ENCODE results near the gene WEE2. TPM values are rescaled to one million over a fixed set of nuclear protein-coding genes. Genes with fewer than 3 reads are reported as not detected.

The WEE2 gene
- total RNA-seq, 1 experiment from 2014 or later = 0.04 TPM

DNA sequence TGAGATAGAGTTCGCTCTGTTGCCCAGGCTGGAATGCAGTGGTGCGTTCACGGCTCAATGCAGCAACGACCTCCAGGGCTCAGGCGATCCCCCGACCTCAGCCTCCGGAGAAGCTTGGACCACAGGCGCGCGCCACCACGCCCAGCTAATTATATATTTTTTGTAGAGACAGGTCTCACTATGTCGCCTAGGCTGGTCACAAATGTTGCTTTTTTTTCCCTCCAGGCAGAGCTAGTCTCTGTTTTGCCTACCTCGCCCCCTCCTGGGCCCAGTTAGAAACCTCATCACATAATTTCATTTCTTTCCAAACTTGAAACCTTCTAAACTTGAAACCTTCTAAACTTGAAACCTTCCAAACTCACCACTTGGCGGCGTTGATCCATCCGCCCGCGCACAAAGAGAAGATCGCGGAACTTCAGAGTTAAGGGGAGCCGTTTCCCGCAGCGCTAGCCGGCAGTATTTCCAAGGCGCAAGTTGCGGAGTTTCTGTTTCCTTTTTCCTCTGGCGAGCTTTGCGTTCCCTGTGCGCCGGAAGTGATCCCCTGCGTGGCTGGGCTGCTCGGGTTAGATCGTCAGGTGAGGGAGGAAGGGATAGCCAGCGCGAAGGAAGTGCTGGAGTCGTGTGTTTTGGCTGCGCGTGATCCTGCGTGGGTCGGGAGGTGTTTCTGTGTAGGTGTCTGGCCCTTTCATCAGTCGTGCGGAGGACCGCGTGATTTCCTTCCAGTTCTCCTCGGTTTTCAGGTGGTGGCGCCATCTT, 29.9 kb downstream of the WEE2 start, which contains the start of gene SSBP1 (continued):
- TF ChIP-seq, protein P1, sequence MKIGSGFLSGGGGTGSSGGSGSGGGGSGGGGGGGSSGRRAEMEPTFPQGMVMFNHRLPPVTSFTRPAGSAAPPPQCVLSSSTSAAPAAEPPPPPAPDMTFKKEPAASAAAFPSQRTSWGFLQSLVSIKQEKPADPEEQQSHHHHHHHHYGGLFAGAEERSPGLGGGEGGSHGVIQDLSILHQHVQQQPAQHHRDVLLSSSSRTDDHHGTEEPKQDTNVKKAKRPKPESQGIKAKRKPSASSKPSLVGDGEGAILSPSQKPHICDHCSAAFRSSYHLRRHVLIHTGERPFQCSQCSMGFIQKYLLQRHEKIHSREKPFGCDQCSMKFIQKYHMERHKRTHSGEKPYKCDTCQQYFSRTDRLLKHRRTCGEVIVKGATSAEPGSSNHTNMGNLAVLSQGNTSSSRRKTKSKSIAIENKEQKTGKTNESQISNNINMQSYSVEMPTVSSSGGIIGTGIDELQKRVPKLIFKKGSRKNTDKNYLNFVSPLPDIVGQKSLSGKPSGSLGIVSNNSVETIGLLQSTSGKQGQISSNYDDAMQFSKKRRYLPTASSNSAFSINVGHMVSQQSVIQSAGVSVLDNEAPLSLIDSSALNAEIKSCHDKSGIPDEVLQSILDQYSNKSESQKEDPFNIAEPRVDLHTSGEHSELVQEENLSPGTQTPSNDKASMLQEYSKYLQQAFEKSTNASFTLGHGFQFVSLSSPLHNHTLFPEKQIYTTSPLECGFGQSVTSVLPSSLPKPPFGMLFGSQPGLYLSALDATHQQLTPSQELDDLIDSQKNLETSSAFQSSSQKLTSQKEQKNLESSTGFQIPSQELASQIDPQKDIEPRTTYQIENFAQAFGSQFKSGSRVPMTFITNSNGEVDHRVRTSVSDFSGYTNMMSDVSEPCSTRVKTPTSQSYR (CRISPR knock-in tag; IDR thresholded peaks at IDR 0.05) = 0 out of 2 replicates have a peak, but pooled peaks have one; percentile 36
- TF ChIP-seq ZNF396 (CRISPR knock-in tag; IDR thresholded peaks at IDR 0.05; ENCODE audit: borderline replicate concordance) (no peak), ATF1 (CRISPR knock-in tag; IDR thresholded peaks at IDR 0.05) (no peak), NFE2L1 (CRISPR knock-in tag; IDR thresholded peaks at IDR 0.05) (0 out of 2 replicates have a peak, but pooled peaks have one; percentile 37), NR2C2 (CRISPR knock-in tag; IDR thresholded peaks at IDR 0.05) (peak; percentile 74; the same call in 1 of the 2 replicates), ETV6 (CRISPR knock-in tag; IDR thresholded peaks at IDR 0.05) (peak; percentile 97), FOXJ3 (CRISPR knock-in tag; IDR thresholded peaks at IDR 0.05; ENCODE audit: borderline replicate concordance) (no peak), CREM (CRISPR knock-in tag; IDR thresholded peaks at IDR 0.05) (peak; percentile 93), ZBTB21 (CRISPR knock-in tag; IDR thresholded peaks at IDR 0.05; ENCODE audit: borderline replicate concordance) (no peak; the same call in 1 of the 2 replicates), MYBL2 (CRISPR knock-in tag; IDR thresholded peaks at IDR 0.05) (0 out of 2 replicates have a peak, but pooled peaks have one; percentile 39), JUN (CRISPR knock-in tag; IDR thresholded peaks at IDR 0.05) (0 out of 2 replicates have a peak, but pooled peaks have one; percentile 39), RORB (CRISPR knock-in tag; IDR thresholded peaks at IDR 0.05) (no peak), ZNF121 (CRISPR knock-in tag; IDR thresholded peaks at IDR 0.05) (no peak), GABPB1 (CRISPR knock-in tag; IDR thresholded peaks at IDR 0.05) (peak; percentile 92), SMAD3 (CRISPR knock-in tag; IDR thresholded peaks at IDR 0.05; ENCODE audit: borderline replicate concordance) (peak; percentile 16; the same call in 1 of the 2 replicates), ZNF423 (CRISPR knock-in tag; IDR thresholded peaks at IDR 0.05) (no peak), TEAD1 (CRISPR knock-in tag; IDR thresholded peaks at IDR 0.05) (peak; percentile 57; the same call in 1 of the 2 replicates), SP1 (CRISPR knock-in tag; conservative IDR thresholded peaks at IDR 0.05) (peak; percentile 92), FOXK1 (CRISPR knock-in tag; IDR thresholded peaks at IDR 0.05) (peak; percentile 99), CBFB (CRISPR knock-in tag; IDR thresholded peaks at IDR 0.05; ENCODE audit: low read depth) (0 out of 2 replicates have a peak, but pooled peaks have one; percentile 36), SOX15 (CRISPR knock-in tag; IDR thresholded peaks at IDR 0.05) (no peak), EMX1 (CRISPR knock-in tag; IDR thresholded peaks at IDR 0.05) (no peak)
- TF ChIP-seq, protein P2, sequence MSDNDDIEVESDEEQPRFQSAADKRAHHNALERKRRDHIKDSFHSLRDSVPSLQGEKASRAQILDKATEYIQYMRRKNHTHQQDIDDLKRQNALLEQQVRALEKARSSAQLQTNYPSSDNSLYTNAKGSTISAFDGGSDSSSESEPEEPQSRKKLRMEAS (CRISPR knock-in tag; IDR thresholded peaks at IDR 0.05) = peak; percentile 76; the same call in 1 of the 2 replicates

DNA sequence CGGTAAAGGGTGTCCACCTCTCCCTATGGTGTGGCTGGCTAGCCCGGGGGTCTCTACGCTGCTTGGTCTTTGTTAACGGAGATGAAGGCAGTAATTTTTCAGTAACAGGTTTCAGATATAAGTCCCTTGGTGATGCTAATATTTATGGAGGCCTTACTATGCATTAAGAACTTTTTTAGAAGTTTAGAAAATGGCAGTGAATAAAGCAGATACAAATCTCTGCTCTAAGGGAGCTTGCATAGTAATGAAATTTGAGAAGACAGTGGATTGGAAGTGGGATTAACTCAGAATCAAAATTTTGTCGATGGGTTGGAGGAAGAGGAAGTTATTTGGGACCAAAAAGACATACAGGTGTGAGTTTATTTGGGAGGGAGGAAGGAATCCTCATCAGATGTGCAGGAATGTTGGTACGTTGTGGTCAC, 30.4 kb downstream of the WEE2 start:
- POLR2A ChIA-PET = interaction anchor here (1.0 to 1.2 kb wide), 3 partner anchors 13 to 137 kb away, joined by 3 to 6 read pairs (median 3); partner anchors contain the start of gene DENND11
- H3K4me1 Mint-ChIP-seq = peaks cover 21% of the 10 kb centered on the region
- no peaks in the 10 kb centered on the region for H3K27me3 Mint-ChIP-seq (ENCODE audit: low read depth)
- DNase-seq (ENCODE audit: low spot score) = no peak
- peak overlapping the region; percentile 95 for H3K4me3 Mint-ChIP-seq
- peak; percentile 64 for ATAC-seq
- H3K36me3 Mint-ChIP-seq = peaks cover 41% of the 10 kb centered on the region
- CTCF ChIA-PET = interaction anchor here (0.8 to 2.8 kb wide), 17 partner anchors 9 to 447 kb away, joined by 3 to 26 read pairs (median 5); partner anchors contain the start of genes AGK, DENND11 and TAS2R3
- H3K27ac Mint-ChIP-seq = peak overlapping the region; percentile 98
- H3K9me3 Mint-ChIP-seq = no peaks in the 10 kb centered on the region
- no peak for TF ChIP-seq PRRX2 (CRISPR knock-in tag; IDR thresholded peaks at IDR 0.05)
- TF ChIP-seq ELF4 (CRISPR knock-in tag; IDR thresholded peaks at IDR 0.05; ENCODE audit: low read depth) = no peak
- no peak for TF ChIP-seq ZNF121 (CRISPR knock-in tag; IDR thresholded peaks at IDR 0.05)
- no peak for TF ChIP-seq JAZF1 (CRISPR knock-in tag; IDR thresholded peaks at IDR 0.05)
- no peak for TF ChIP-seq NFYB (CRISPR knock-in tag; conservative IDR thresholded peaks at IDR 0.05; ENCODE audit: low read depth)
- no peak for TF ChIP-seq HMGA2 (CRISPR knock-in tag; IDR thresholded peaks at IDR 0.05)
- TF ChIP-seq NR3C1 (CRISPR knock-in tag; conservative IDR thresholded peaks at IDR 0.05; ENCODE audit: low read depth) = no peak
- TF ChIP-seq ZNF317 (CRISPR knock-in tag; IDR thresholded peaks at IDR 0.05; ENCODE audit: borderline replicate concordance, low read depth) = no peak
- TF ChIP-seq GTF2I (CRISPR knock-in tag; conservative IDR thresholded peaks at IDR 0.05) = no peak
- TF ChIP-seq ZBTB21 (CRISPR knock-in tag; IDR thresholded peaks at IDR 0.05; ENCODE audit: borderline replicate concordance) = no peak
- no peak for TF ChIP-seq ZNF138 (CRISPR knock-in tag; conservative IDR thresholded peaks at IDR 0.05)
- TF ChIP-seq, protein P3, sequence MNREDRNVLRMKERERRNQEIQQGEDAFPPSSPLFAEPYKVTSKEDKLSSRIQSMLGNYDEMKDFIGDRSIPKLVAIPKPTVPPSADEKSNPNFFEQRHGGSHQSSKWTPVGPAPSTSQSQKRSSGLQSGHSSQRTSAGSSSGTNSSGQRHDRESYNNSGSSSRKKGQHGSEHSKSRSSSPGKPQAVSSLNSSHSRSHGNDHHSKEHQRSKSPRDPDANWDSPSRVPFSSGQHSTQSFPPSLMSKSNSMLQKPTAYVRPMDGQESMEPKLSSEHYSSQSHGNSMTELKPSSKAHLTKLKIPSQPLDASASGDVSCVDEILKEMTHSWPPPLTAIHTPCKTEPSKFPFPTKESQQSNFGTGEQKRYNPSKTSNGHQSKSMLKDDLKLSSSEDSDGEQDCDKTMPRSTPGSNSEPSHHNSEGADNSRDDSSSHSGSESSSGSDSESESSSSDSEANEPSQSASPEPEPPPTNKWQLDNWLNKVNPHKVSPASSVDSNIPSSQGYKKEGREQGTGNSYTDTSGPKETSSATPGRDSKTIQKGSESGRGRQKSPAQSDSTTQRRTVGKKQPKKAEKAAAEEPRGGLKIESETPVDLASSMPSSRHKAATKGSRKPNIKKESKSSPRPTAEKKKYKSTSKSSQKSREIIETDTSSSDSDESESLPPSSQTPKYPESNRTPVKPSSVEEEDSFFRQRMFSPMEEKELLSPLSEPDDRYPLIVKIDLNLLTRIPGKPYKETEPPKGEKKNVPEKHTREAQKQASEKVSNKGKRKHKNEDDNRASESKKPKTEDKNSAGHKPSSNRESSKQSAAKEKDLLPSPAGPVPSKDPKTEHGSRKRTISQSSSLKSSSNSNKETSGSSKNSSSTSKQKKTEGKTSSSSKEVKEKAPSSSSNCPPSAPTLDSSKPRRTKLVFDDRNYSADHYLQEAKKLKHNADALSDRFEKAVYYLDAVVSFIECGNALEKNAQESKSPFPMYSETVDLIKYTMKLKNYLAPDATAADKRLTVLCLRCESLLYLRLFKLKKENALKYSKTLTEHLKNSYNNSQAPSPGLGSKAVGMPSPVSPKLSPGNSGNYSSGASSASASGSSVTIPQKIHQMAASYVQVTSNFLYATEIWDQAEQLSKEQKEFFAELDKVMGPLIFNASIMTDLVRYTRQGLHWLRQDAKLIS (CRISPR knock-in tag; IDR thresholded peaks at IDR 0.05; ENCODE audit: borderline replicate concordance) = no peak
